HepG2 (cell line): ENCODE results near the gene TCOF1. TPM values are rescaled to one million over a fixed set of nuclear protein-coding genes. Genes with fewer than 3 reads are reported as not detected.

Experiments
- ATAC-seq: fragments of 200-7000 bp; cut with Tn5 transposase; 3 replicates; pipeline ENCODE4 v1.9.1; 2020; ENCODE audit warnings: mild to moderate bottlenecking, moderate library complexity
- BruUV-seq: library from RNA; stranded (reverse); fragments of 400-500 nt; replicated peaks from 2 replicates; lab custom pipeline; 2021; lab: Mats Ljungman, UMichigan
- CTCF ChIA-PET: fragments of 300-600 bp; formaldehyde crosslinking; extraction: SDS; loops from one replicate; lab custom pipeline; 2021; ENCODE audit warnings: low total read pairs, inconsistent platforms, low intra/inter-chr PET ratio; lab: Yijun Ruan, JAX
- POLR2A ChIA-PET: fragments of 350-600 bp; sonication (Branson Sonifier 250); formaldehyde crosslinking; loops from one replicate; lab custom pipeline; 2020; ENCODE audit warnings: antibody characterized with exemption, inconsistent platforms; lab: Yijun Ruan, JAX
- DNase-seq: peaks from one replicate; pipeline ENCODE4 v3.0.0-alpha.2; 2015; ENCODE audit warnings: low spot score
- FAIRE-seq: peaks from 3 replicates; lab custom pipeline; 2011; peaks lifted over from hg19 to GRCh38; lab: Jason Lieb, UNC
- H2AFZ ChIP-seq: one replicate; pipeline ENCODE4 v1.6.1; 2011; ENCODE audit warnings: low read length, inconsistent platforms
- H3K27ac ChIP-seq: fragments of 300-600 bp; 3 replicates; pipeline ENCODE4 v1.8.0; 2011; ENCODE audit warnings: mixed run types, mild to moderate bottlenecking, mixed read lengths, low read length, inconsistent platforms; ENCODE audit not compliant: insufficient read depth; ENCODE audit errors: extremely low read length
- H3K27me3 ChIP-seq, 2 experiments: fragments of 200-600 bp in 1 of 2; 2 replicates in 1 of 2; 3 replicates in 1 of 2; pipeline versions ENCODE4 v1.6.0 to v1.8.0; 2011; ENCODE audit warnings: low read length in 2 of 2, mild to moderate bottlenecking in 2 of 2, moderate library complexity in 2 of 2, inconsistent platforms in 1 of 2; ENCODE audit not compliant: insufficient read depth in 2 of 2, control insufficient read depth in 1 of 2
- H3K36me3 ChIP-seq, 2 experiments: fragments of 200-600 bp in 1 of 2; replicated peaks in 1 of 2; 2 replicates in 1 of 2; 3 replicates in 1 of 2; pipeline versions ENCODE4 v1.5.1 to v1.8.0; 2011; ENCODE audit warnings: low read length in 2 of 2, inconsistent platforms in 1 of 2; ENCODE audit not compliant: insufficient read depth in 2 of 2, control insufficient read depth in 1 of 2
- H3K4me1 ChIP-seq: 2 replicates; pipeline ENCODE4 v1.5.1; 2012; ENCODE audit warnings: low read length, inconsistent platforms; ENCODE audit not compliant: insufficient read depth
- H3K4me2 ChIP-seq: 2 replicates; pipeline ENCODE4 v1.6.0; 2011; ENCODE audit warnings: low read depth, low read length, inconsistent platforms
- H3K4me3 ChIP-seq, 3 experiments: fragments of 200-600 bp in 1 of 3; sonication (generic), shearing (Covaris generic) in 1 of 3; replicated peaks in 1 of 3; 2 replicates each; pipeline ENCODE4 v1.5.1; 2011 to 2016; ENCODE audit warnings: low read length in 3 of 3, inconsistent platforms in 2 of 3, low read depth in 2 of 3, mild to moderate bottlenecking in 2 of 3, control low read depth in 1 of 3, mixed read lengths in 1 of 3; ENCODE audit not compliant: insufficient read depth in 1 of 3
- H3K79me2 ChIP-seq: one replicate; pipeline ENCODE4 v1.6.1; 2011; ENCODE audit warnings: low read length, inconsistent platforms; ENCODE audit not compliant: insufficient read depth
- H3K9ac ChIP-seq: 2 replicates; pipeline ENCODE4 v1.6.0; 2011; ENCODE audit warnings: mild to moderate bottlenecking, low read depth, low read length, inconsistent platforms; ENCODE audit not compliant: insufficient read depth
- H3K9me3 ChIP-seq: 2 replicates; pipeline ENCODE4 v1.5.1; 2012; ENCODE audit warnings: mild to moderate bottlenecking, low read length
- H4K20me1 ChIP-seq: 2 replicates; pipeline ENCODE4 v1.6.0; 2011; ENCODE audit warnings: inconsistent platforms, mild to moderate bottlenecking, low read length, moderate library complexity; ENCODE audit not compliant: insufficient read depth
- ARID4A ChIP-seq: sonication (generic); formaldehyde crosslinking; IDR thresholded peaks from 2 replicates; pipeline ENCODE4 v1.5.0; 2020; ENCODE audit warnings: mild to moderate bottlenecking, missing genetic modification reagents, borderline replicate concordance
- FOXA3 ChIP-seq: IDR thresholded peaks from 2 replicates; pipeline ENCODE4 v1.6.1; 2016; ENCODE audit warnings: missing genetic modification reagents, missing compliant biosample characterization
- FOXP4 ChIP-seq: sonication (generic); formaldehyde crosslinking; IDR thresholded peaks from 2 replicates; pipeline ENCODE4 v1.4.0; 2020; ENCODE audit warnings: missing genetic modification reagents
- GRHL1 ChIP-seq: sonication (generic); formaldehyde crosslinking; conservative IDR thresholded peaks from 2 replicates; pipeline ENCODE4 v1.8.0; 2022; ENCODE audit warnings: missing genetic modification reagents
- HNRNPLL ChIP-seq: fragments of 200-400 bp; formaldehyde crosslinking; IDR thresholded peaks from 2 replicates; pipeline ENCODE4 v1.6.1; 2017; ENCODE audit warnings: mild to moderate bottlenecking, low read depth, low read length; ENCODE audit not compliant: poor library complexity, severe bottlenecking
- HOXA3 ChIP-seq: sonication (generic); formaldehyde crosslinking; IDR thresholded peaks from 2 replicates; pipeline ENCODE4 v1.5.0; 2020; ENCODE audit warnings: missing genetic modification reagents
- KDM3A ChIP-seq: IDR thresholded peaks from 2 replicates; pipeline ENCODE4 v1.6.1; 2018; ENCODE audit warnings: low read depth, missing compliant biosample characterization
- PHF5A ChIP-seq: IDR thresholded peaks from one replicate; pipeline ENCODE4 v1.6.1; 2018; ENCODE audit warnings: low read depth, missing genetic modification reagents; ENCODE audit not compliant: unreplicated experiment
- RAD51 ChIP-seq: fragments of 450-650 bp; IDR thresholded peaks from 2 replicates; pipeline ENCODE4 v1.6.1; 2016; ENCODE audit warnings: borderline replicate concordance
- SIX1 ChIP-seq: sonication (generic); formaldehyde crosslinking; IDR thresholded peaks from 2 replicates; pipeline ENCODE4 v1.4.0; 2020; ENCODE audit warnings: missing genetic modification reagents, borderline replicate concordance
- SOX13 ChIP-seq, 3 experiments: fragments of 450-650 bp in 1 of 3; sonication (generic) in 1 of 3; formaldehyde crosslinking in 1 of 3; IDR thresholded peaks in 2 of 3; conservative IDR thresholded peaks in 1 of 3; 2 replicates each; pipeline versions ENCODE4 v1.5.0 to v1.6.1; 2016 to 2020; ENCODE audit warnings: antibody characterized with exemption in 1 of 3, mild to moderate bottlenecking in 1 of 3, missing compliant biosample characterization in 1 of 3, missing genetic modification reagents in 1 of 3, moderate library complexity in 1 of 3
- ZNF253 ChIP-seq: sonication (generic); formaldehyde crosslinking; IDR thresholded peaks from 2 replicates; pipeline ENCODE4 v1.8.0; 2022; ENCODE audit warnings: mild to moderate bottlenecking, missing genetic modification reagents, borderline replicate concordance
- ZNF331 ChIP-seq: sonication (generic); formaldehyde crosslinking; IDR thresholded peaks from 2 replicates; pipeline ENCODE4 v1.4.0; 2020; ENCODE audit warnings: missing genetic modification reagents
- ZSCAN21 ChIP-seq: sonication (generic); formaldehyde crosslinking; IDR thresholded peaks from 2 replicates; pipeline ENCODE4 v1.8.0; 2022; ENCODE audit warnings: mild to moderate bottlenecking, missing genetic modification reagents, moderate library complexity, borderline replicate concordance
- WGBS: methylation state at CpG from one replicate; pipeline ENCODE4 v1.1.6; 2017; ENCODE audit warnings: low lambda C conversion rate; 5-methylcytosine and 5-hydroxymethylcytosine counted together
- in situ Hi-C: cut with HindIII; loops from 2 replicates; pipeline ENCODE4 v1.10.0; 2017; ENCODE audit warnings: low pct_unique_long_range_greater_than_20kb; ENCODE audit not compliant: extremely low pct_ligation_motif_present
- intact Hi-C: fragments of 100-400 bp; cut with micrococcal nuclease; formaldehyde crosslinking; loops from one replicate; pipeline ENCODE4 v1.10.0; 2022; ENCODE audit not compliant: unreplicated experiment
- polyA plus RNA-seq, 8 experiments: library from polyadenylated mRNA; depleted of rRNA in 3 of 8; stranded (reverse) in 7 of 8; unstranded in 1 of 8; fragments of >200 nt; fragmentation: Illumina TruSeq in 4 of 8; extraction: Trizol in 4 of 8; gene quantifications; 2 replicates each; pipeline versions ENCODE4 v1.2.1 to v1.2.3, GENCODE V29; 2011 to 2016; ENCODE audit warnings: low read depth in 4 of 8, missing spikeins in 1 of 8, mixed read lengths in 1 of 8; ENCODE audit not compliant: insufficient read depth in 1 of 8
- total RNA-seq, 5 experiments: library from RNA; depleted of rRNA; stranded (reverse); fragments of >200 nt; fragmentation: Illumina TruSeq; extraction: Trizol; gene quantifications; 2 replicates each; pipeline ENCODE4 v1.2.3, GENCODE V29; 2016; ENCODE audit warnings: low read depth in 1 of 5

Gene TCOF1
- total and polyA plus RNA-seq, 2 of the 13 experiments (the other 11 are each of a cell fraction or from before 2014, with no cell fraction given) = 10.1 to 41.6 TPM

- Histone ChIP-seq H3K27ac (no peak overlapping the region), H3K4me3 (no peak overlapping the region), H3K9me3 (no peaks in the 10 kb centered on the region), H4K20me1 (no peaks in the 10 kb centered on the region), H3K36me3 (no peaks in the 10 kb centered on the region; a peak in 1 of 5 replicates), H3K9ac (no peak overlapping the region), H3K4me2 (no peak overlapping the region), H3K4me1 (peaks cover 66% of the 10 kb centered on the region), H2AFZ (no peak overlapping the region), H3K79me2 (no peaks in the 10 kb centered on the region), H3K27me3 (no peaks in the 10 kb centered on the region)
- DNase-seq = peak; percentile 70
- ChIA-PET CTCF (no interaction called here), POLR2A (interaction anchor here (1.1 kb wide), 1 partner anchor 20 kb away, joined by 3 read pairs; the partner anchor contains the start of gene ARSI)
- intact Hi-C loops = no loop called here
- no peak for ATAC-seq
- BruUV-seq = no TSS peak
- WGBS = 20% methylated on average over 6 of the region's 6 CpGs
- no peak for FAIRE-seq
- in situ Hi-C loops = no loop called here
- TF ChIP-seq FOXA3 (CRISPR knock-in tag) (peak; percentile 78), KDM3A (no peak), SIX1 (CRISPR knock-in tag) (no peak), ZNF331 (no peak), FOXP4 (CRISPR knock-in tag) (0 out of 2 replicates have a peak, but pooled peaks have one; percentile 33), RAD51 (no peak), SOX13 (IDR thresholded peaks at IDR 0.05) (no peak), SOX13 (CRISPR knock-in tag; conservative IDR thresholded peaks at IDR 0.05 in 1 of 2, IDR thresholded peaks at IDR 0.05 in 1 of 2) (peak in 1 of 2 experiments; percentile 61; a peak in 2 of 4 replicates), ARID4A (no peak), ZSCAN21 (CRISPR knock-in tag) (no peak), PHF5A (no peak), GRHL1 (CRISPR knock-in tag) (no peak), HOXA3 (CRISPR knock-in tag) (no peak), ZNF253 (CRISPR knock-in tag) (no peak), HNRNPLL (peak; percentile 18)
Observed at GRCh38 chr5:150323092-150323491, 34.4 kb upstream of the TCOF1 start.
